Measurements from ENCODE around the gene DUSP1.

The DUSP1 gene

DNA sequence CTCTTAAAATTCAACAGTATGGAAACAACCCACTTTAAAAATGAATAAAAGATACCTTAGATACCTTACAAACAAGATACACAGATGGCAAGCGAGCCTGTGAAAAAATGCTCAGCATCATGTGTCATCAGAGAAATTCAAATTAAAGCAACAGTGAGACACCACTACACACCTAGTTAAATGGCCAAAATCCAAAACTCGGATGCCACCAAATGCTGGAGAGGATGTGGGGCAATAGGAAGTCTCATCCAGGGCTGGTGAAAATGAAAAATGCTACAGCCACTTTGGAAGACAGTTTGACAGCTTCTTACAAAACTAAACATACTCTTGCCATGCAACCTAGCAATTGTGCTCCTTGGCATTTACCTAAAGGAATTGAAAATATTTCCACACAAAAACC, 17.9 kb downstream of the DUSP1 start:
- Mint-ChIP-seq H3K9me3 (no peaks in the 10 kb centered on the region), H3K4me1 (ENCODE audit: low read depth) (no peaks in the 10 kb centered on the region), H3K36me3 (ENCODE audit: low read depth) (no peaks in the 10 kb centered on the region), H3K27me3 (ENCODE audit: low read depth) (peaks cover 11% of the 10 kb centered on the region), H3K27ac (no peak overlapping the region), H3K4me3 (no peak overlapping the region)
- DNase-seq (ENCODE audit: low spot score), result no peak

GRCh38 chr5:172751761-172752510, 19.1 kb downstream of the DUSP1 start:
- no peaks in the 10 kb centered on the region for H3K4me1 Mint-ChIP-seq (ENCODE audit: low read depth)
- H3K4me3 Mint-ChIP-seq, result no peak overlapping the region
- H3K9me3 Mint-ChIP-seq, result peaks cover 8% of the 10 kb centered on the region
- no peak overlapping the region for H3K27ac Mint-ChIP-seq
- H3K27me3 Mint-ChIP-seq (ENCODE audit: low read depth), result peaks cover 11% of the 10 kb centered on the region
- DNase-seq (ENCODE audit: low spot score), result no peak
- H3K36me3 Mint-ChIP-seq (ENCODE audit: low read depth), result no peaks in the 10 kb centered on the region

- no peak overlapping the region for H3K27ac Mint-ChIP-seq
- no peaks in the 10 kb centered on the region for H3K36me3 Mint-ChIP-seq (ENCODE audit: low read depth)
- peaks cover 8% of the 10 kb centered on the region for H3K9me3 Mint-ChIP-seq
- peaks cover 13% of the 10 kb centered on the region for H3K27me3 Mint-ChIP-seq (ENCODE audit: low read depth)
- H3K4me1 Mint-ChIP-seq (ENCODE audit: low read depth), result no peaks in the 10 kb centered on the region
- H3K4me3 Mint-ChIP-seq, result no peak overlapping the region
- no peak for DNase-seq (ENCODE audit: low spot score)
Observed at GRCh38 chr5:172749881-172750633, 20.9 kb downstream of the DUSP1 start.

- DNase-seq (ENCODE audit: low spot score), result no peak
- peaks cover 8% of the 10 kb centered on the region for H3K9me3 Mint-ChIP-seq
- no peak overlapping the region for H3K27ac Mint-ChIP-seq
- no peak overlapping the region for H3K4me3 Mint-ChIP-seq
- H3K4me1 Mint-ChIP-seq (ENCODE audit: low read depth), result no peaks in the 10 kb centered on the region
- H3K27me3 Mint-ChIP-seq (ENCODE audit: low read depth), result peaks cover 11% of the 10 kb centered on the region
- no peaks in the 10 kb centered on the region for H3K36me3 Mint-ChIP-seq (ENCODE audit: low read depth)
Observed at GRCh38 chr5:172749076-172749475, 21.9 kb downstream of the DUSP1 start.

DNA sequence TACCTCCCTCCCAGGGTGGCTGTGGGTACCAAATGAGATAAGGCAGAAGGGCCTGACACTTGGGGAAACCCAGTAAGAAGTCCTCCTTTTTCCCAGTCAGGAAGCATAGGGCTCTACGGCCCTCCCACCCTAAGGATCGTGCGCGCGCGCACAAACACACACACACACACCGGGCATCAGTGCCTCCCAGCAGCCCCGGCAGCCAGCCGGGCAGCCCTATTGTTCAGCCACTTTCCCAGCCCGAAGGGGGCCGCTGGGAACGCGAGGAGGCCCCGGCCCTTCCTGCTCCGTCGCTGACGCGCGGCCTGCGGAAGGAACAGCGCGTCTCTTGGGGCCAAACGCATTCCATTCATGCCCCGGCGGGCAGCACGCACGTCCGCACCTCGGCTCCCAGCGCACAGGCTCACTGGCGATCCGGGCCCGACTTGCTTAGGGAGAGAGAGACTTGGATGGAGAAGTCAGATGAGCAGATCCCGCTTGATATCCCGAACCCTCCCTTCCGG, 22.6 kb downstream of the DUSP1 start:
- H3K27me3 Mint-ChIP-seq (ENCODE audit: low read depth), result peaks cover 7% of the 10 kb centered on the region
- H3K36me3 Mint-ChIP-seq (ENCODE audit: low read depth), result no peaks in the 10 kb centered on the region
- H3K27ac Mint-ChIP-seq, result no peak overlapping the region
- no peak for DNase-seq (ENCODE audit: low spot score)
- H3K9me3 Mint-ChIP-seq, result peaks cover 8% of the 10 kb centered on the region
- no peak overlapping the region for H3K4me3 Mint-ChIP-seq
- no peaks in the 10 kb centered on the region for H3K4me1 Mint-ChIP-seq (ENCODE audit: low read depth)

DNA sequence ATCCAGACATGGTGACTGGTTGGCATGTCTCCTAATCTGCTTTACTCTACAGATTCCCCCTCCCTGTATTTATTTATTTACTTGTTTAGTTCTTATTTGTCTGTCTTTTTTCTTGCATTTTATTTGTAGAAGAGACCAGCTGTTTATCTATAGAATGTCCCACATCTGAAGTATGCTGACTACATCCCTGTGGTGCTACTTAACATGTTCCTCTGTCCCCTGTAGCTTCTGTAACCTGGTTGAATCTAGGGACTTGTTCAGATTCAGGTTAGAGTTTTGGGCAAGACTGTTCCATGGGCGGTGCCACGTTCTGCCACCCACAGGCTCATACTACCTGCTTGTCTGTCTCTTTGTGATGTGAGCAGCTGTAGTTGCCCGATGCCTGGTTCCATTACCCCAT, 23.5 kb downstream of the DUSP1 start:
- Mint-ChIP-seq H3K27ac (no peak overlapping the region), H3K4me1 (ENCODE audit: low read depth) (no peaks in the 10 kb centered on the region), H3K9me3 (peaks cover 8% of the 10 kb centered on the region), H3K27me3 (ENCODE audit: low read depth) (peaks cover 2% of the 10 kb centered on the region), H3K4me3 (no peak overlapping the region), H3K36me3 (ENCODE audit: low read depth) (no peaks in the 10 kb centered on the region)
- DNase-seq (ENCODE audit: low spot score), result no peak

- H3K4me1 Mint-ChIP-seq (ENCODE audit: low read depth), result no peaks in the 10 kb centered on the region
- no peaks in the 10 kb centered on the region for H3K36me3 Mint-ChIP-seq (ENCODE audit: low read depth)
- H3K4me3 Mint-ChIP-seq, result no peak overlapping the region
- no peak overlapping the region for H3K27ac Mint-ChIP-seq
- H3K9me3 Mint-ChIP-seq, result peaks cover 8% of the 10 kb centered on the region
- peaks cover 2% of the 10 kb centered on the region for H3K27me3 Mint-ChIP-seq (ENCODE audit: low read depth)
- no peak for DNase-seq (ENCODE audit: low spot score)
Observed at GRCh38 chr5:172746725-172747124, 24.3 kb downstream of the DUSP1 start.

- Mint-ChIP-seq H3K4me1 (ENCODE audit: low read depth) (no peaks in the 10 kb centered on the region), H3K9me3 (peaks cover 8% of the 10 kb centered on the region), H3K36me3 (ENCODE audit: low read depth) (no peaks in the 10 kb centered on the region), H3K27ac (no peak overlapping the region), H3K27me3 (ENCODE audit: low read depth) (peaks cover 2% of the 10 kb centered on the region), H3K4me3 (no peak overlapping the region)
- DNase-seq (ENCODE audit: low spot score), result no peak
Observed at GRCh38 chr5:172745838-172746237, 25.2 kb downstream of the DUSP1 start.

DNA sequence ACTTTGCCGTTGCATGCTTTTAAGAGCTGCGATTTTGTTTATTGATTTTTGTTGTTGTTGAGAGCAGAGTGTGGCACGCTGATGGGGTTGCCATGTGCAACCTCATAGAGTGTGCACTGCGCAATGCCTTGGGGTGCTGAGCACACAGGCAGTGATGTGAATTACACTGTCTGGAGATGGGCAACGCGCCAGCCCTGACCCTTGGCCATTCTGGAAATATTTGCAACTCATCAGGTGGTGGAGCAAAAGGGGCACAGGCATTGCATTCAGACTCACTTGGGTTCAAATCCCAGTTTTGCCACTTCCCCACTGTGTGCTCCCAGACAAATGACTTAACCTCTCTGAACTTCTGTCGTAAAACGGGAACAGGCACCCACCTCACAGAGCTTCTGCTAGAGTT, 25.6 kb downstream of the DUSP1 start:
- H3K4me3 Mint-ChIP-seq, result no peak overlapping the region
- no peak for DNase-seq (ENCODE audit: low spot score)
- no peak overlapping the region for H3K27ac Mint-ChIP-seq
- no peaks in the 10 kb centered on the region for H3K4me1 Mint-ChIP-seq (ENCODE audit: low read depth)
- peaks cover 8% of the 10 kb centered on the region for H3K9me3 Mint-ChIP-seq
- H3K36me3 Mint-ChIP-seq (ENCODE audit: low read depth), result no peaks in the 10 kb centered on the region
- peaks cover 2% of the 10 kb centered on the region for H3K27me3 Mint-ChIP-seq (ENCODE audit: low read depth)

GRCh38 chr5:172744123-172745104, 26.6 kb downstream of the DUSP1 start:
- no peak for DNase-seq (ENCODE audit: low spot score)
- no peak overlapping the region for H3K27ac Mint-ChIP-seq
- H3K27me3 Mint-ChIP-seq (ENCODE audit: low read depth), result peaks cover 2% of the 10 kb centered on the region
- H3K36me3 Mint-ChIP-seq (ENCODE audit: low read depth), result no peaks in the 10 kb centered on the region
- no peaks in the 10 kb centered on the region for H3K4me1 Mint-ChIP-seq (ENCODE audit: low read depth)
- peaks cover 8% of the 10 kb centered on the region for H3K9me3 Mint-ChIP-seq
- H3K4me3 Mint-ChIP-seq, result no peak overlapping the region

GRCh38 chr5:172743112-172743959, 27.7 kb downstream of the DUSP1 start:
- H3K27ac Mint-ChIP-seq, result no peak overlapping the region
- peaks cover 2% of the 10 kb centered on the region for H3K27me3 Mint-ChIP-seq (ENCODE audit: low read depth)
- peaks cover 8% of the 10 kb centered on the region for H3K9me3 Mint-ChIP-seq
- H3K36me3 Mint-ChIP-seq (ENCODE audit: low read depth), result no peaks in the 10 kb centered on the region
- no peak overlapping the region for H3K4me3 Mint-ChIP-seq
- DNase-seq (ENCODE audit: low spot score), result no peak
- H3K4me1 Mint-ChIP-seq (ENCODE audit: low read depth), result no peaks in the 10 kb centered on the region

GRCh38 chr5:172741206-172741582, 29.8 kb downstream of the DUSP1 start:
- H3K36me3 Mint-ChIP-seq (ENCODE audit: low read depth), result no peaks in the 10 kb centered on the region
- no peak overlapping the region for H3K4me3 Mint-ChIP-seq
- no peak overlapping the region for H3K27ac Mint-ChIP-seq
- H3K27me3 Mint-ChIP-seq (ENCODE audit: low read depth), result peaks cover 2% of the 10 kb centered on the region
- no peaks in the 10 kb centered on the region for H3K4me1 Mint-ChIP-seq (ENCODE audit: low read depth)
- no peak for DNase-seq (ENCODE audit: low spot score)
- H3K9me3 Mint-ChIP-seq, result no peaks in the 10 kb centered on the region
